ENCODE results near the gene ZFP64. TPM values are rescaled to one million over a fixed set of nuclear protein-coding genes. Genes with fewer than 3 reads are reported as not detected.
A peak's percentile ranks its signal among the peaks of the same experiment; 100 is the strongest.

ZFP64 gene
- total RNA-seq, 6 experiments from 2014 or later: 23.0 to 24.3 (median 23.8) TPM

DNA sequence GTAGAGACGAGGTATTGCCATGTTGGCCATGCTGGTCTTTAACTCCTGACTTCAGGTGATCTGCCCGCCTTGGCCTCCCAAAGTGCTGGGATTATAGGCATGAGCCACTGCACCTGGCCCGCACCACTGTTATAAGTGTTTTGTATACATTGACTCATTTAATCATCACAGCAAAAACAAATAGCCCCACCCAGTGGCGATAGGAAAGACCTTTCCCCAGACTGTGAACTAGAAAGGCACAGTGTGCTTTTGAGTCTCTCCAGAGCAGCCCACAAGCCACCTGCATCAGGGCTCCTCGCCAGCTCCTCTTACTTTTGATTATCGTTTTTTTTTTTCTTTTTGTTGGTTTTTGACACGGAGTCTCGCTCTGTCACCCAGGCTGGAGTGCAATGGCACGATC is 27.9 kb upstream of the ZFP64 start:
- no peak for DNase-seq
- H3K4me3 Mint-ChIP-seq: no peak overlapping the region
- no peaks in the 10 kb centered on the region for H3K36me3 Mint-ChIP-seq (ENCODE audit: low read depth)
- TF ChIP-seq, protein P1, sequence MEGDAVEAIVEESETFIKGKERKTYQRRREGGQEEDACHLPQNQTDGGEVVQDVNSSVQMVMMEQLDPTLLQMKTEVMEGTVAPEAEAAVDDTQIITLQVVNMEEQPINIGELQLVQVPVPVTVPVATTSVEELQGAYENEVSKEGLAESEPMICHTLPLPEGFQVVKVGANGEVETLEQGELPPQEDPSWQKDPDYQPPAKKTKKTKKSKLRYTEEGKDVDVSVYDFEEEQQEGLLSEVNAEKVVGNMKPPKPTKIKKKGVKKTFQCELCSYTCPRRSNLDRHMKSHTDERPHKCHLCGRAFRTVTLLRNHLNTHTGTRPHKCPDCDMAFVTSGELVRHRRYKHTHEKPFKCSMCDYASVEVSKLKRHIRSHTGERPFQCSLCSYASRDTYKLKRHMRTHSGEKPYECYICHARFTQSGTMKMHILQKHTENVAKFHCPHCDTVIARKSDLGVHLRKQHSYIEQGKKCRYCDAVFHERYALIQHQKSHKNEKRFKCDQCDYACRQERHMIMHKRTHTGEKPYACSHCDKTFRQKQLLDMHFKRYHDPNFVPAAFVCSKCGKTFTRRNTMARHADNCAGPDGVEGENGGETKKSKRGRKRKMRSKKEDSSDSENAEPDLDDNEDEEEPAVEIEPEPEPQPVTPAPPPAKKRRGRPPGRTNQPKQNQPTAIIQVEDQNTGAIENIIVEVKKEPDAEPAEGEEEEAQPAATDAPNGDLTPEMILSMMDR (IDR thresholded peaks at IDR 0.05): peak; percentile 33; the same call in 1 of the 2 replicates
- no peaks in the 10 kb centered on the region for H3K4me1 Mint-ChIP-seq (ENCODE audit: low read depth)
- H3K9me3 Mint-ChIP-seq: peaks cover 6% of the 10 kb centered on the region; the same call in 1 of the 2 replicates
- peaks cover 9% of the 10 kb centered on the region for H3K27me3 Mint-ChIP-seq (ENCODE audit: insufficient read depth)
- H3K27ac Mint-ChIP-seq: no peak overlapping the region

DNA sequence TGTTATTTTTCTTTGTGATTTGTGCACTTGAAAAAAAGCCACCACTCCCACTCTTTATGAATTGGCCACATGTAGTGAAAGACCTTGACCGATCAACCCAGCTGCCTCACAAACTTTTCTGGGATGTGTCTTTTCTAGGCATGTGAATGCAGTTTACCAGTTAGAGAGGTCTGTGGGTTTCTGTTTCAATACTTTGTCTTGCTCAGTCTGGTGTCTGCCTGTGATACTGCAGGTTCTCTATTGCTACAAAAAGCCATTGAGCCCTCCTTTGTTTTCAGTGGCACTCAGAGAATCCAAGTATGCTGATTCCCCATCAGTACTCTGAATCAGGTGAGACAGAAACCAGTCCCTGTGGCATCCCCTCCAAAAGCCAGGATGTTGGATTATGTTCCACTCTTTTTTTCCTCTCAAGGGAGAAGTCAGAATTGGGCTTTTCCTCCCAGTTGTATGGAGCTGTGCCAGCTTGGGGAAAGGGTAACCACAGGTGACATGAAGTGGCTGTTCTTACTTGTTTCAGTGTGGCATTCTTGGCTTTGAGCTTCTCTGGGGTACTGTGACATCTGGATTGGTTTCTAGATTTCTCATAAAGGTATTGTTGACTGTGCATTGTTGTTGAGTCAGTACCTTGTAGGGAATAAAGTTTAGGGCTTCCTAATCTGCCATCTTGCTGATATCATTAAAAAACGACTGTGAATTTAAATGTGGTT is 26.3 kb upstream of the ZFP64 start:
- H3K4me3 Mint-ChIP-seq: no peak overlapping the region
- no peaks in the 10 kb centered on the region for H3K4me1 Mint-ChIP-seq (ENCODE audit: low read depth)
- TF ChIP-seq, protein P1 (IDR thresholded peaks at IDR 0.05): no peak
- peaks cover 14% of the 10 kb centered on the region for H3K27me3 Mint-ChIP-seq (ENCODE audit: insufficient read depth)
- DNase-seq: no peak
- H3K36me3 Mint-ChIP-seq (ENCODE audit: low read depth): no peaks in the 10 kb centered on the region
- peaks cover 10% of the 10 kb centered on the region; the same call in 1 of the 2 replicates for H3K9me3 Mint-ChIP-seq
- no peak overlapping the region for H3K27ac Mint-ChIP-seq

GRCh38 chr20:52213995-52214394 is 22.4 kb upstream of the ZFP64 start:
- no peak overlapping the region for H3K27ac Mint-ChIP-seq
- H3K9me3 Mint-ChIP-seq: peaks cover 4% of the 10 kb centered on the region; the same call in 1 of the 2 replicates
- DNase-seq: no peak
- no peak overlapping the region for H3K4me3 Mint-ChIP-seq
- no peaks in the 10 kb centered on the region for H3K36me3 Mint-ChIP-seq (ENCODE audit: low read depth)
- TF ChIP-seq, protein P1 (IDR thresholded peaks at IDR 0.05): no peak
- H3K4me1 Mint-ChIP-seq (ENCODE audit: low read depth): no peaks in the 10 kb centered on the region
- H3K27me3 Mint-ChIP-seq (ENCODE audit: insufficient read depth): peaks cover 18% of the 10 kb centered on the region

- H3K4me1 Mint-ChIP-seq (ENCODE audit: low read depth): no peaks in the 10 kb centered on the region
- no peaks in the 10 kb centered on the region for H3K36me3 Mint-ChIP-seq (ENCODE audit: low read depth)
- H3K27me3 Mint-ChIP-seq (ENCODE audit: insufficient read depth): peaks cover 23% of the 10 kb centered on the region
- peaks cover 4% of the 10 kb centered on the region; the same call in 1 of the 2 replicates for H3K9me3 Mint-ChIP-seq
- DNase-seq: no peak
- H3K27ac Mint-ChIP-seq: no peak overlapping the region
- no peak overlapping the region for H3K4me3 Mint-ChIP-seq
- TF ChIP-seq, protein P1 (IDR thresholded peaks at IDR 0.05): no peak
Observed at GRCh38 chr20:52212943-52213342, 21.4 kb upstream of the ZFP64 start.

DNA sequence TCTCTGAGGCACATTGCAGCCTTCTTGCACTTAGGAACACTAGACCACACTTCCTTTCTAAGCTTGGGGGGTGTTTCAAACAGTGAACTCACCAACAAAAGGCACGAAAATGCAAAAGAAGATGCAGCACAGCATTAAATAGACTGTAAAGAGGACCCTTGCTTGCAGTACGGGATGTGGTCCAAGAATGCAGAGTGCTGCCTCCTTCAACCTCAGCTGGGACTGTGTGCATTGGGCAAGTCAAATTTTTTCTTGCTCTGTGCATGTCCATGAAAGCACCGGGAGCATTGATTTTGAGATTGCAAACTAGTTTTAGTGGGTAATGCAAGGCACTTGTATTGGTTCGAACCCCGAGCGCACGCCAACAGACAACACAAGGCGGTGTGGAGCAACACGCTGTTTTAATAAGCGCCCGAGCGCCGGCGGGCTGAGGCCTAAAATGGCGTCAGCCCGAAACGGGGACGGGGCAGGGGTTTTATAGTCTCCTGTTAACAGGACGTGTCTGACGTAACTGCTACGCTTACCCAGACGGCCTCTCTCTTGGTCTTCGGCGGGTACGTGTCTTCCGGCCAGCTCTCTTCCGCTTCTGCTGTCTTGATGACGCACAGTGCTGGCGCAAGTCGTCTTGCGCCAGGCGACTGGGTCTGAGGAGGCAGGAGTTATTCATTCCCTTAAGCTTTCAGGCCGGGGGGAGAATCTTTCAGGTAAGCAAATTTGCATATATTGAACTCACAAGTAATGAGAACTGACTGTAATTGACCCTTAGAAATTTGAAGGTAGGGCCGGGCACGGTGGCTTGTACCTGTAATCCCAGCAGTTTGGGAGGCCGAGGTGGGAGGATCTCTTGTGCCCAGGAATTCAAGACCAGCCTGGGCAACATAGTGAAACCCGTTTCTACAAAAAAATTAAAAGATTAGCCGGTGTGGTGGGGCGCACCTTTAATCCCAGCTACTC is 18.7 kb upstream of the ZFP64 start:
- no peak for DNase-seq
- TF ChIP-seq, protein P1 (IDR thresholded peaks at IDR 0.05): no peak
- Mint-ChIP-seq H3K4me1 (ENCODE audit: low read depth) (no peaks in the 10 kb centered on the region), H3K9me3 (peaks cover 4% of the 10 kb centered on the region; the same call in 1 of the 2 replicates), H3K27ac (no peak overlapping the region), H3K27me3 (ENCODE audit: insufficient read depth) (peaks cover 24% of the 10 kb centered on the region), H3K4me3 (no peak overlapping the region), H3K36me3 (ENCODE audit: low read depth) (no peaks in the 10 kb centered on the region)

Measured in HFFc6 (cell line).